GM21515 (cell line): ENCODE measurements around the gene ZNF326.
"Not testable (repeated sequence)": the region's sequence is repeated elsewhere in the genome, so short reads cannot be mapped to it uniquely, and the experiment has no call there.

Experiments
- ATAC-seq: cut with Tn5 transposase; IDR thresholded peaks from one replicate; pipeline ENCODE4 v1.9.1; 2021; ENCODE audit not compliant: unreplicated experiment

ZNF326 gene

DNA sequence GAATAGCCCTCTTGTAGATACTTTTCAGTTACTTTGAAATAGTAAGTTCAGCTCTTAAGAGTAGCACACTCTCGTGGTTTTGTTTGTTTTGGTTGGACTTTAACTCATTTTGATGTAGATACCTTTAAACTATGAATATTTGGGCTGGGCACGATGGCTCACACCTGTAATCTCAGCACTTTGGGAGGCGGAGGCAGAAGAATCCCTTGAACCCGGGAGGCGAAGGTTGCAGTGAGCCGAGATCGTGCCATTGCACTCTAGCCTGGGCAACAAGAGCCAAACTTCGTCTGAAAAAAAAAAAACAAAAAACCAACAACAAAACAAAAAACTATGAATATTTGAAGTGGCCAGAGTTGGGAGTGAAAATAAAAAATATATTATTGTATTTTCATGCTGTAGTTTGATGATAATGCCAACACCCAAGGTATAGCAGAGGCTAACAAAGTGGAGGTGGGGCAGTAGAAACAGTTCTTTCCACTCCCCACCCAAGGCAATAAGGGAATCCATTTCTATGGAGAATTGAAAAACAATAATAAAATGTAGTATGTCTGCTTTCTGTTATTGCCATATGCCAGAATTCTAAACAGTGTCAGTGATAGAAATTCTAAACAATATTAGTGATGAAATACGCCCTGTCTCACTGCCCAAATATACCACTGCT, 1.7 kb downstream of the ZNF326 start:
- ATAC-seq: no peak

DNA sequence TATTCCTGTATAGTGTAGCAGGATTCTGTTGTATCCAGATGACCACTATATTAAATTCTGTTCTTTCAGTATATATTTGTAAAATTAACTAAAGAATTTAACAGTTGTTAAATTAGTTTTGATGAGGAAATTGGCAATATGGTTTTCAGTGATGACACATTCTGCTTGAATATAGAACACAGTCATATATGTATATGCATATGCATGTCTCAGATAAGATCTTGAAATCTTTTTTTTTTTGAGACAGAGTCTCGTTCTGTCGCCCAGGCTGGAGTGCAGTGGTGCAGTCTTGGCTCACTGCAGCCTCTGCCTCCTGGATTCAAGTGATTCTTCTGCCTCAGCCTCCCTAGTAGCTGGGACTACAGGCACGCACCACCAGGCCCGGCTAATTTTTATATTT, 2.2 kb downstream of the ZNF326 start:
- ATAC-seq: not testable (repeated sequence)

GRCh38 chr1:89998306-89998705, 3.4 kb downstream of the ZNF326 start:
- ATAC-seq: no peak

- ATAC-seq: no peak
Observed at GRCh38 chr1:89999208-89999607, 4.3 kb downstream of the ZNF326 start.

GRCh38 chr1:89999628-90000027, 4.7 kb downstream of the ZNF326 start:
- no peak for ATAC-seq

DNA sequence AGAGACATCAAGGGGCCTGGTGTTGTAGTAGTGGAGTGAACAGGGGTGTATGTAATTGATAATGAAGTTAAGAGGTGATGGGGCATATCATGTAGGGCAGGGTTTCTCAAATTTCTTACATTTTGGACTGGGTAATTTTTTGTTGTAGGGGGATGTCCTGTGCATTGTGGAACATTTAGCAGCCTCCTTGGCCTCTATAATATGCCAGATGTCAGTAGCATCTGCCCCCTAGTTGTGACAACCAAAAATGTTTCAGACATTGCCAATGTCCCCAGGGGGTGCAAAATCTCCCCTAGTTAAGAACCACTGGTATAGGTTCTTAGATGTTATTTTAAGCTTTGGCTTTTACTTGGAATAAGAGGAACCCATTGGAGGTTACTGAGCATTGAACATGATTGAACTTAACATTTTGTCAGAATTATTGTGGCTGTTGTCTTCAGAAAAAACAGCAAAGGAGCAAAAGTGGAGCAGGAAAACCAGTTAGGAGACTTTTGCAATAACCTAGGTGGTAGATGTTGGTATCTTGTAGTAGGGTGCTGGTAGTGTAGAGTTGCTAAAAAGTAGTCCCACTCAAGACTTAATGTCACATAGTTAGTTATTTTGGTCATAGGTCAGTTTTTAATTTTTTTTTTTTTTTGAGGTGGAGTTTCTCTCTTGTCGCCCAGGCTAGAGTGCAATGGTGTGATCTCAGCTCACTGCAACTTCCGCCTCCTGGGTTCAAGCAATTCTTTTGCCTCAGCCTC, 6.2 kb downstream of the ZNF326 start:
- ATAC-seq: no peak

DNA sequence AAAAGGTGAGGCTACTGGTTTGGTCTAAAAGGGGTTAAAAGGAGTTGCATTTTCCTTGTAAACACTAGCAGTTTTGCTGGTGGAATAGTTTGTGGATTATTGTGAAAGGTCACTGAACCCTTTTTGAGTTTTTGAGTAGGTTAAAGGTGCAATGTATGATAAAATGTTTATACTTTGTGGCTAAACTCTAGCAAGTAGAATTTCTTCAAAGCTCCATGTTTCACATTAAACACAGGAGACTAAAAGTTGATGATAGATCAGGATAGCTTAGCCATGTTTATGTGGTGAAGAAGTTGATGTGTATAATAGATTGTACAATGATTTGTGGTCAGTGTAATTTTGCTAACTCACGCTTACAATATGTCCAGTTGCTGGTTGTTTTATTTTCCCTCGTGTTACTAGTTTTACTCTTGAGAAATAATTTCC, 13.1 kb downstream of the ZNF326 start:
- ATAC-seq: no peak

- no peak for ATAC-seq
Observed at GRCh38 chr1:90012300-90012699, 17.4 kb downstream of the ZNF326 start.

DNA sequence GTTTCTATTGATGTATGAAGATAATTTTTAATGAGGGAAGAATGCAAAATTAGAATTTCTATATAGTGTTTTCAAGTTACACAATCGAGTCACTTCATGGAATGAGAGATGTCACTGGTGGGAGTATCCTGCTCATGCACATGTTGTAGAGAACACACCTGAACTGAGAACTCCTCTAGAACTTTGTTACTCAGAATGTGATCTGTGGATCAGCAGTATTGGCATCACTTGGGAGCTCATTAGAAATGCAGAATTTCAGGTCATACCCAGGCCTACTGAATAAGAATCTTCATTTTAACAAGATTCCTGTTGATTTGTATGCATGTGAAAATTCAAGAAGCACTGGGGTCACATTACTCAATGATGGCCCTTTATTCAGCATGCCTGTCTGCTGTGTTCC, 28.8 kb downstream of the ZNF326 start:
- no peak for ATAC-seq

DNA sequence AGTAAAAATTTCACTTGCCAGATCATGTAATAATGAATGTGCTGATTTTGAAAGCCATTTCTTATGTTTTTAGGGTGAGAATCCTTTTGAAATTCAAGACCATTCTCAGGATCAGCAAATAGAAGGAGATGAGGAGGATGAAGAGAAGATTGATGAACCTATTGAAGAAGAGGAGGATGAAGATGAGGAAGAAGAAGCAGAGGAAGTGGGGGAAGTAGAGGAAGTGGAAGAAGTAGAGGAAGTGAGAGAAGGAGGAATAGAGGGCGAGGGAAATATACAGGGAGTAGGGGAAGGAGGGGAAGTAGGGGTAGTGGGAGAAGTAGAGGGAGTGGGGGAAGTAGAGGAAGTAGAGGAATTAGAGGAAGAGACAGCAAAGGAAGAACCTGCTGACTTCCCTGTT, 32.4 kb downstream of the ZNF326 start:
- no peak for ATAC-seq

DNA sequence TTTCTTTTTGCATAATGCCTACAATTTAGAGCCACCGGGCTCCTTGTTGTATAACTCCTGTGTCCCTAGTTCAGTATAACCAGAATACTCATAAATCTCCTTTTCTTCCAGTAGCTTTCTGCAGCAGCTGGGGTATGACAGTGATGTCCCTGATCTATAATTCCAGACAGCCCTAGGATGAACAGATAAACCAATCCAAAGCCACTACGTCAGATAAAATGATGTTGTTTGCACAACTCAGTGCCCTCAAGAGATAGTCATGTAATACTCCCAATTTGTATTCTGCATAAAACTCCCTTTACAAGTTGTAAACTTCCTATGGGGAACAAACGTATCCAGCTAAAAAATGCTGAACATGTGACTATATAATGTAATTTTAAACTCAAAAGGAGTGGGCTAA, 44.7 kb downstream of the ZNF326 start:
- no peak for ATAC-seq

DNA sequence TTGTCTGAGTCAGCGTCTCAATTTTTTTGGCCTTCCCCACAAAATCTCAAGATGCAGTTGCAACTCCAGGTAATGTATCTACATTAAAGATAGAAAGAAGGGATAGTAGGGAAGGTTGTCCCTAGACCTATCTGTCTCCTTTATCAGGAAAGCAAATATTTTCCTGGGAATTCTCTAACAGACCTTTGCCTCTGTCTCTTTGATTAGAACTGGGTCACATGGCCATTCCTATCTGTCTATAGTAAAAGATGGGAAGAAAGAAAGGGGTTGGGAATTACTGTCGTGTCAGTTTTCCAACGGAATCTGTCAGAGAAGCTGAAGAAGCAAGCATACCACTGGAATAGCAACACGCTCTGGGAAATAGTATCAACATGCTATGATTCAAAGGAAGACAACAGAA, 48.7 kb downstream of the ZNF326 start:
- ATAC-seq: no peak

- no peak for ATAC-seq
Observed at GRCh38 chr1:90044346-90044745, 49.4 kb downstream of the ZNF326 start.

DNA sequence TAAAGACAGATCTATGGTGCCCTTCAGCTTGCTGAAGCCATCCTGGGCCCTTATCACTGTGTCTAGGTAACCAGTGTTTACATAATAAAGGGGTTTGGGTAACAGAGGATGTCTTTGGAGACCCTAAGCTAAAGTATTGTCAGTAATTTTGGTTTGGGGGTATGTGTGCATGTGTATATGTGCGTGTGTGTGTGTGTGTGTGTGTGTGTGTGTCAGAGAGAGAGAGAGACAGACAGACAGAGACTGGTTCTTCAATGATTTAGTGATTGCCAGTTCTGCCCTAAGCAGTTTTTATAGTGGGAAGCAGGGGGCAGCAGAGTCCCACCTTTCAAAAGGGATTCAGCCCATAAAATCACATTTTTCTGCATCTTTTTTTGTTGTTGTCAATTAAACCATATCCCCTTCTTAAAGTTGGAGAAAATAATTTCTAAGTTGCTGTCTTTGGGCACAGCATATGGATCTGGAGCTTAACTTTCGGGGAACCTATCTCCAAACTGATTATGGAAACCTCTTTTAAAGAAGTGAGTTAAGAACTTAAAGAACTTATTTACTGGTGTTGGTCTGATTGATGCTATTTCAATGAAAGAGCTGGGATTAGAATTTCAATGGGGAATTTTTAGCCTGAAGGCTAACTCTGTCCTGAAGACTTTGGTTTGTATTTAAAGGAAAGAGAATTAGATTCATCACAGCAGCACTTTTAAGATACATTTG, 51.1 kb downstream of the ZNF326 start:
- ATAC-seq: no peak

GRCh38 chr1:90046635-90047034, 51.7 kb downstream of the ZNF326 start:
- ATAC-seq: no peak

DNA sequence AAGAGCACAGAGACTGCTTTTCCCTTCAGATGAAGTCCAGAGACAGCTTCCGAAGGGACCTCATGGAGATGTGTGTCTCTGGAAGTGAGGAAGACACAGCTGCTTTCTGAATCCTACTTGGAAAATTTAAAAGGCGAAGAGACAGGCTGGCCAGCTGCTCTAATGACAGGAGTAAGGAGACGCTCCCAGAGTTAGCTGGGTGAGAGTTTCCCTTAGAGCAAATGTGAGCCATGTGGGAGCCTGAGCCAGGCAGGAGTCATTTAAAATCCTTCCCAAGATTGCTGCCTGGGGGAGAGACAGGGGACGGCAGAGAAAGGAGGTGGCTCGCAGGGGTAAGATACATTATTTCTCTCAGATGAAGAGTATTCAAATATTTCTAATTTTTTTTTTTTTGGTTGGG, 53.1 kb downstream of the ZNF326 start:
- ATAC-seq: no peak

DNA sequence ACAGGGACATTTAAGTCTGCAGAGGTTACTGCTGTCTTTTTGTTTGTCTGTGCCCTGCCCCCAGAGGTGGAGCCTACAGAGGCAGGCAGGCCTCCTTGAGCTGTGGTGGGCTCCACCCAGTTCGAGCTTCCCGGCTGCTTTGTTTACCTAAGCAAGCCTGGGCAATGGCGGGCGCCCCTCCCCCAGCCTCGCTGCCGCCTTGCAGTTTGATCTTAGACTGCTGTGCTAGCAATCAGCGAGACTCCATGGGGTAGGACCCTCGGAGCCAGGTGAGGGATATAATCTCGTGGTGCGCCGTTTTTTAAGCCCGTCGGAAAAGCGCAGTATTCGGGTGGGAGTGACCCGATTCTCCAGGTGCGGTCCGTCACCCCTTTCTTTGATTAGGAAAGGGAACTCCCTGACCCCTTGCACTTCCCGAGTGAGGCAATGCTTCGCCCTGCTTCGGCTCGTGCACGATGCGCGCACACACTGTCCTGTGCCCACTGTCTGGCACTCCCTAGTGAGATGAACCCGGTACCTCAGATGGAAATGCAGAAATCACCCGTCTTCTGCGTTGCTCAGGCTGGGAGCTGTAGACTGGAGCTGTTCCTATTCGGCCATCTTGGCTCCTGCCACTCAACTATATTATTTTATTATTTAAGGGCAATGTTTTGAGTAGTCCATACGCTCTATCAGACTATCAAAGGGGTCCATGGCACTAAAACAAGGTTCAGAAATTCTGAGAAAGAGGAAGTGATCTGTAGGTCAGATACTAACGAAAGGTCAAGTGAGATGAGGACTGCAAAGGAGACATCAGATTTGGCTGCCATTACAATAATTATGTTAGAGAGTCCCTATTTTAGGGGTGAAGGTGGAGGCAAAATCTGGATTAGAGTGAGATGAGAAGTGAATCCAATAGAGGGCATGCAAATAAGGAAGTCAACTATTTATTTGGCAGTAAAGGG, 68.1 kb downstream of the ZNF326 start:
- ATAC-seq: not testable (repeated sequence)

GRCh38 chr1:90064109-90064508, 69.2 kb downstream of the ZNF326 start:
- not testable (repeated sequence) for ATAC-seq

DNA sequence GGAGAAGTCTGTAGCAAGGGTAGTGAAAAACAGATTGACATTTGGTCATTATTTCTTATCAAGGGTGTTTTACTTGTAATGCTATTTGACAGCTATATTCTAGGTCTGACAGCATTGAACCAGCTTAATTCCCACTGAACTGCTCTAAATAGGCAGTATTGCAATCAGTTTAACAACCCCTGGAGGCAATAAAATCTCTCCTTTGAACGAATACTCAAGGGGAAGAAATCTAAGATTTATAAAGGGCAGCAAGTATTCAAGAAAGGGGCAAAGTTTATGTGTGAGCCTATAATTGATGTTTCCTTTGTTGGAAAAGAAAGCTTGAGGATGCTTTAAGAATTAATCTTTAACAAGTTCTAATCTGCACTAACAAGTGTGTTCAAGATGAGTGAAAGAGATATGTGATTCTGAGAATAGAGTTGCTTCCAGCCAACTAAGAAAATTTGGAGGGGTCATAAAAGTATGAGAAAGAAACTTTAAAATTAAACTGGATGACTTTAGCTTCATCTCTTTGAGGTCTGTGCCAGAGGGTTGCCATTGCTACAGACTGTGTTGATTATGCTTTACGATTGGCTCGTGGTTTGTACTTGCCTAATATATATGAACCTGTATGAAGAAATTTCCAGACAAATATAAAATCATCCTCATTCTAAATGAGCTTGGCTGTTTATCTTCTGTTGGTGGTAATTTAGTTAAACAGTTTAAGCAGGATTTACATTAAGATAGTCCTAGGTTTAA, 72.5 kb downstream of the ZNF326 start:
- ATAC-seq: no peak

DNA sequence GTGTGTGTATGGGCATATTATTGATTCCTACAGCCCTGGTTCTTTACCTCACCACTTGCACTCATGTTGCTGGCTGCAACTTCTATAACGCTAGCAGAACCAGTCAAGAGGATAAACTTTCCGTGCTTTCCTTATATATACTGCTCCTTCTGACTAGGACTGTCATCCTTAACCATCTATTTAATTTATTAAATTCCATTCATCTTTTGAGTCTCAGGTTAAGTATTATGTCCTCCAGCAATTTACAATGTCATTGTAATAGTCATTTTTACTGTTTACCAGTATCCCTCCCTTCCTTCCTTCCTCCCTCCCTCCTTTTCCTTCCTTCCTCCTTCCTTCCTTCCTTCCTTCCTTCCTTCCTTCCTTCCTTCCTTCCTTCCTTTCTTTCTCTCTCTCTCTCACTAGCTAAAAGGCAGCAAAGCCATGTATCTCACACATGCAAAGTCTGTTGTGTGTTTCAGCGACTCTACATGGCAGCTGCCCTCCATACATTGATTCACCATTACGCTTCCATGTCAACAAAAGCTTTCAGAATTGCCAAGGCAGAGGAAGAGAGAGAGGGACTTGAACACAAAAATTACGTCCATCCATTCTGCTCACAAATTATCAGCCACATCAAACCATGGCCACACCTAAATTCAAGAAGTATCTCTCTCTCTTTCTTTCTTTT, 73.8 kb downstream of the ZNF326 start:
- ATAC-seq: no peak
